ENCODE measurements around the gene FXYD7.

The FXYD7 gene

GRCh38 chr19:35130761-35131720 is 12.0 kb upstream of the FXYD7 start:
- no peak for DNase-seq (ENCODE audit: extremely low read depth, low read depth)
- TF ChIP-seq CTCF (IDR thresholded peaks at IDR 0.05; ENCODE audit: low read depth, low read length) = no peak

- TF ChIP-seq CTCF (IDR thresholded peaks at IDR 0.05; ENCODE audit: low read depth, low read length) = no peak
- no peak for DNase-seq (ENCODE audit: extremely low read depth, low read depth)
Measured at GRCh38 chr19:35132254-35132653, 10.8 kb upstream of the FXYD7 start.

GRCh38 chr19:35133826-35134225 is 9.2 kb upstream of the FXYD7 start:
- DNase-seq (ENCODE audit: extremely low read depth, low read depth) = no peak
- no peak for TF ChIP-seq CTCF (IDR thresholded peaks at IDR 0.05; ENCODE audit: low read depth, low read length)

- no peak for DNase-seq (ENCODE audit: extremely low read depth, low read depth)
- no peak for TF ChIP-seq CTCF (IDR thresholded peaks at IDR 0.05; ENCODE audit: low read depth, low read length)
Measured at GRCh38 chr19:35134601-35135242, 8.3 kb upstream of the FXYD7 start, which contains the start of gene LGI4. Gene LGI4 (minus strand): TSS chr19:35135059. CDS start chr19:35134680, 379 bp downstream.

GRCh38 chr19:35135389-35135909 is 7.6 kb upstream of the FXYD7 start:
- DNase-seq (ENCODE audit: extremely low read depth, low read depth) = no peak

GRCh38 chr19:35136231-35136630 is 6.8 kb upstream of the FXYD7 start:
- DNase-seq (ENCODE audit: extremely low read depth, low read depth) = no peak
- TF ChIP-seq CTCF (IDR thresholded peaks at IDR 0.05; ENCODE audit: low read depth, low read length) = no peak

More at GRCh38 chr19:35135389-35135909, 7.6 kb upstream of the FXYD7 start:
- peak; percentile 85 for TF ChIP-seq CTCF (IDR thresholded peaks at IDR 0.05; ENCODE audit: low read depth, low read length)

Measured in AG09319 (cell line).